Neuronal stem cell (in vitro differentiated cells): ENCODE measurements around the gene LEMD3.

Experiments used
- DNase-seq: peaks from one replicate; pipeline ENCODE4 v3.0.0-alpha.2; 2013; ENCODE audit warnings: low spot score
- H2AFZ ChIP-seq: one replicate; pipeline ENCODE4 v1.6.1; 2013; ENCODE audit warnings: mild to moderate bottlenecking, low read length, inconsistent platforms
- H2AK5ac ChIP-seq: 2 replicates; pipeline ENCODE4 v1.6.1; 2013; ENCODE audit warnings: low read depth, mild to moderate bottlenecking, inconsistent platforms, low read length, moderate library complexity, mixed read lengths
- H2BK120ac ChIP-seq: 2 replicates; pipeline ENCODE4 v1.6.1; 2013; ENCODE audit warnings: low read depth, mild to moderate bottlenecking, inconsistent platforms, low read length, moderate library complexity, mixed read lengths
- H2BK12ac ChIP-seq: one replicate; pipeline ENCODE4 v1.6.1; 2013; ENCODE audit warnings: low read length, inconsistent platforms
- H2BK15ac ChIP-seq: 2 replicates; pipeline ENCODE4 v1.6.1; 2013; ENCODE audit warnings: mild to moderate bottlenecking, low read length, inconsistent platforms, mixed read lengths
- H2BK5ac ChIP-seq: one replicate; pipeline ENCODE4 v1.6.1; 2013; ENCODE audit warnings: inconsistent platforms, mild to moderate bottlenecking, low read length, moderate library complexity
- H3K14ac ChIP-seq: one replicate; pipeline ENCODE4 v1.6.1; 2013; ENCODE audit warnings: low read length, inconsistent platforms
- H3K18ac ChIP-seq: 2 replicates; pipeline ENCODE4 v1.6.1; 2013; ENCODE audit warnings: low read length, inconsistent platforms
- H3K23ac ChIP-seq: 2 replicates; pipeline ENCODE4 v1.6.1; 2013; ENCODE audit warnings: low read depth, mild to moderate bottlenecking, mixed read lengths, low read length, inconsistent platforms; ENCODE audit not compliant: poor library complexity
- H3K27ac ChIP-seq: replicated peaks from 3 replicates; pipeline ENCODE4 v1.5.1; 2013; ENCODE audit warnings: low read length, inconsistent platforms
- H3K27me3 ChIP-seq, 3 experiments: 2 replicates each; pipeline ENCODE4 v1.6.1; 2013; ENCODE audit warnings: low read length in 3 of 3, mild to moderate bottlenecking in 2 of 3, inconsistent platforms in 1 of 3, low read depth in 1 of 3, mixed read lengths in 1 of 3, moderate library complexity in 1 of 3; ENCODE audit not compliant: control insufficient read depth in 3 of 3, insufficient read depth in 3 of 3
- H3K36me3 ChIP-seq, 2 donors: replicated peaks in 1 of 2; 2 replicates each; pipeline ENCODE4 v1.6.1; 2013; ENCODE audit warnings: low read length in 2 of 2; ENCODE audit not compliant: control insufficient read depth in 2 of 2, insufficient read depth in 2 of 2
- H3K4ac ChIP-seq: 2 replicates; pipeline ENCODE4 v1.6.1; 2013; ENCODE audit warnings: inconsistent platforms, mild to moderate bottlenecking, low read length, moderate library complexity
- H3K4me1 ChIP-seq, 2 donors: 1 replicate in 1 of 2; 2 replicates in 1 of 2; pipeline ENCODE4 v1.6.1; 2013; ENCODE audit warnings: low read length in 2 of 2, low read depth in 1 of 2; ENCODE audit not compliant: control insufficient read depth in 2 of 2, insufficient read depth in 1 of 2
- H3K4me2 ChIP-seq: one replicate; pipeline ENCODE4 v1.6.1; 2013; ENCODE audit warnings: mild to moderate bottlenecking, low read length, inconsistent platforms; ENCODE audit not compliant: insufficient read depth, poor library complexity, severe bottlenecking
- H3K4me3 ChIP-seq, 2 donors: 2 replicates each; pipeline ENCODE4 v1.5.1; 2013; ENCODE audit warnings: low read length in 2 of 2, mild to moderate bottlenecking in 2 of 2, inconsistent platforms in 1 of 2, moderate library complexity in 1 of 2
- H3K79me1 ChIP-seq: one replicate; pipeline ENCODE4 v1.6.1; 2013; ENCODE audit warnings: low read depth, mild to moderate bottlenecking, inconsistent platforms, low read length, moderate library complexity
- H3K9ac ChIP-seq: one replicate; pipeline ENCODE4 v1.6.1; 2013; ENCODE audit warnings: mild to moderate bottlenecking, low read depth, low read length, inconsistent platforms; ENCODE audit not compliant: poor library complexity
- H3K9me3 ChIP-seq, 2 donors: replicated peaks in 1 of 2; 2 replicates each; pipeline versions ENCODE3 to v1.6.1; 2013; ENCODE audit warnings: low read length in 2 of 2, mild to moderate bottlenecking in 2 of 2, inconsistent platforms in 1 of 2, low read depth in 1 of 2, mixed read lengths in 1 of 2, moderate library complexity in 1 of 2; ENCODE audit not compliant: control insufficient read depth in 2 of 2, insufficient read depth in 1 of 2
- H4K8ac ChIP-seq: one replicate; pipeline ENCODE4 v1.6.1; 2013; ENCODE audit warnings: low read depth, mild to moderate bottlenecking, inconsistent platforms, low read length, moderate library complexity
- H4K91ac ChIP-seq: one replicate; pipeline ENCODE4 v1.6.1; 2013; ENCODE audit warnings: low read length, low read depth, mild to moderate bottlenecking, inconsistent platforms; ENCODE audit not compliant: poor library complexity
- WGBS, 2 donors: extraction: QIAGEN DNeasy Blood & Tissue Kit; methylation state at CpG; one replicate each; pipeline ENCODE4 v1.1.7; 2013; ENCODE audit warnings: missing lambda C conversion rate in 2 of 2, mixed read lengths in 1 of 2; ENCODE audit not compliant: insufficient read length in 2 of 2, insufficient replicate concordance in 1 of 2; ENCODE audit errors: extremely low coverage in 2 of 2; 5-methylcytosine and 5-hydroxymethylcytosine counted together

The LEMD3 gene

DNA sequence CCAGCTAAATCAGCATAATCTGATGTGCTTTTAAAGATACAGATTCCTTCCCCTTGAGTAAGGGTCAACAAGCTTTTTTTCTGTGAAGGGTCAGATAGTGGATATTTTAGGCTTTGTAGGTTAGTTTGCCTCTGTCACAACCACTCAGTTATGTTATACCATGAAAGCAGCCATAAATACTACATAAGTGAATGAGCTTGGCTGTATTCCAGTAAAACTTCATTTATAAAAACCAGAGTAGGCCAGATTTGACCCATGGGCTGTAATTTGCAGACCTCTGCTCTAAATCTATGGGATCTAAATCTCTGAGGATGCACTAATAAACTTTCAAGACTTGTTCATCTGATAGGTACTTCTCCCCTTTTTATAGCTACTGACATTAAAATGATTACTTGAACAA lies 47.7 kb downstream of the LEMD3 start:
- Histone ChIP-seq H4K91ac (no peak overlapping the region), H3K4ac (no peak overlapping the region)

DNA sequence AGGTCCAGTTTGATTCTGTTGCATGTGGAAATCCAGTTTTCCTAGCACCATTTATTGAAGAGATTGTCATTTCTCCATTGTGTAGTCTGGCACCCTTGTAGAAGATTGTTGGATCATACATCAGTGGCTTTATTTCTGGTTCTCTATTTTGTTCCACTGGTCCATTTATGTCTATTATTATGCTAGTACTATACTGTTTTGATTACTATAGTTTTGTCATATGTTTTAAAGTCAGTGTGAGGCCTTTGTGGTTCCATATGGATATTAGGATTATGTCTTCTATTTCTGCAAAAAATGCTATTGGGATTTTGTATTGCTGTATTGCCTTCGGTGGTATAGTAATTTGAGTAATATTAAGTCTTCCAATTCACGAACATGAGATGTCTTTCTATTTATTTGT lies 51.4 kb downstream of the LEMD3 start:
- Histone ChIP-seq H3K27me3 (no peaks in the 10 kb centered on the region), H2BK5ac (no peak overlapping the region), H2BK15ac (no peak overlapping the region), H3K36me3 (peaks cover 0 to 55% of the 10 kb centered on the region in 2 donors), H4K8ac (no peak overlapping the region), H2AFZ (no peak overlapping the region), H3K4me1 (no peaks in the 10 kb centered on the region), H3K4me3 (no peak overlapping the region), H3K14ac (no peak overlapping the region), H3K4me2 (no peak overlapping the region), H3K27ac (no peak overlapping the region), H2AK5ac (no peak overlapping the region), H3K18ac (no peak overlapping the region), H3K4ac (no peak overlapping the region), H3K9ac (no peak overlapping the region), H2BK12ac (no peak overlapping the region), H3K23ac (no peak overlapping the region), H3K9me3 (peaks cover 2 to 50% of the 10 kb centered on the region in 2 donors), H4K91ac (no peak overlapping the region), H2BK120ac (no peak overlapping the region), H3K79me1 (no peaks in the 10 kb centered on the region)
- no peak for DNase-seq
- no CpG with 5 or more reads among the region's 2 CpGs for WGBS, 2 donors

More for the DNA sequence above, 47.7 kb downstream of the LEMD3 start:
- H3K18ac ChIP-seq, result no peak overlapping the region
- H3K36me3 ChIP-seq, result peaks cover 0 to 71% of the 10 kb centered on the region in 2 donors
- no peak overlapping the region for H3K4me2 ChIP-seq
- no peak for DNase-seq
- no peak overlapping the region for H3K14ac ChIP-seq
- no peaks in the 10 kb centered on the region for H3K4me1 ChIP-seq
- no peak overlapping the region for H2BK120ac ChIP-seq
- no peak overlapping the region for H2BK15ac ChIP-seq
- no peaks in the 10 kb centered on the region for H3K27me3 ChIP-seq
- H2AK5ac ChIP-seq, result no peak overlapping the region
- H3K4me3 ChIP-seq, result no peak overlapping the region
- H2AFZ ChIP-seq, result no peak overlapping the region
- H2BK5ac ChIP-seq, result no peak overlapping the region
- no peak overlapping the region for H4K8ac ChIP-seq
- H3K9me3 ChIP-seq, result peaks cover 0 to 24% of the 10 kb centered on the region in 2 donors
- no peak overlapping the region for H3K23ac ChIP-seq
- no peak overlapping the region for H3K27ac ChIP-seq
- H3K9ac ChIP-seq, result no peak overlapping the region
- H3K79me1 ChIP-seq, result no peaks in the 10 kb centered on the region
- H2BK12ac ChIP-seq, result no peak overlapping the region

DNA sequence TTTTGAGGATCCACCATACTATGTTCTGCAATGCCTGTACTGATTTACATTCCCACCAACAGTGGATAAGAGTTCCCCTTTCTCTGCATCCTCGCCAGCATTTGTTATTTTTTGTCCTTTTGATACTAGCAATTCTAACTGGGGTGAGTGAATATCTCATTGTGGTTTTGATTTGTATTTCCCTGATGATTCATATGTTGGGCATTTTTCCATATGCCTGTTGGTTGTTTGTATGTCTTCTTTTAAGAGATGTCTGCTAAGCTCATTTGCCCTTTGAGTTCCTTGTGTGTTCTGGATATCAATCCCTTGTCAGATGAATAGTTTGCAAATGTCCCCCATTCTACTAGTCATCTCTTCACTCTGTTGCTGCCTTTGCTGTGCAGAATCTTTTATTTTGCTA lies 60.1 kb downstream of the LEMD3 start:
- H4K91ac ChIP-seq, result no peak overlapping the region
- H3K4me3 ChIP-seq, result no peak overlapping the region
- peaks cover under 1 to 31% of the 10 kb centered on the region in 2 donors for H3K9me3 ChIP-seq
- H2AFZ ChIP-seq, result no peak overlapping the region
- H3K79me1 ChIP-seq, result no peaks in the 10 kb centered on the region
- peaks cover 0 to 22% of the 10 kb centered on the region in 2 donors for H3K36me3 ChIP-seq
- WGBS, 2 donors, result no CpG with 5 or more reads among the region's 1 CpG
- no peak overlapping the region for H2BK120ac ChIP-seq
- no peak overlapping the region for H2BK12ac ChIP-seq
- H3K27me3 ChIP-seq, result no peaks in the 10 kb centered on the region
- H2BK15ac ChIP-seq, result no peak overlapping the region
- H3K23ac ChIP-seq, result no peak overlapping the region
- no peak overlapping the region for H3K9ac ChIP-seq
- H3K18ac ChIP-seq, result no peak overlapping the region
- H3K4me1 ChIP-seq, result no peaks in the 10 kb centered on the region
- H4K8ac ChIP-seq, result no peak overlapping the region
- no peak overlapping the region for H2BK5ac ChIP-seq
- H3K14ac ChIP-seq, result no peak overlapping the region
- no peak overlapping the region for H3K4ac ChIP-seq
- no peak overlapping the region for H3K4me2 ChIP-seq
- no peak overlapping the region for H2AK5ac ChIP-seq
- H3K27ac ChIP-seq, result no peak overlapping the region
- DNase-seq, result no peak

DNA sequence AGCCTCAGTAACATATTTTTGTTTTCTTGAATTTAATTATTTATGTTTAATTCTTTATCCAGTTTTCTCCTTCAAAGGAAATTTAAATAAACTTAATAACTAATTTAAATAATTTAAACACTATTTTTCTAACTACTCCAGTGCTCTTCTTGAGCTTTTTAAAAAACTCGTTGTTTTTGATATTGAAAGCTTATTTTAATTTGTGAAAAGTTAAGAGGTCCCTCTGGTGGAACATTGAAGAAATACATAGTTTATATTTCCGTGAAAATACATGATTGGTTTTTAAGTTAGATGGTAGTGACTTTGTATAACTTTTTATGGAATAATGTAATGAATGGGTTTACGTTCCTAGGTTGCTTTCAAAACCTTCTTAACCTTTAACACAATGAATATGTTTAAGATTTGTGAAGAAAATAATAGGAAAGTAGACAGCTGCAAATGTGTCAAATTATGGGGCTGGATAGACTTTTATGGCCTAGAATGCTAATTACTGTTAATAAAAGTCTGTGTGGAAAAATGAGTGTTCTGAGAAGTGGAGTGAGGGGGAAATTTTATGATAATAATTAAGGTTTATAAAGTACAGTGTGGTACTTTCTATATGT lies 63.2 kb downstream of the LEMD3 start:
- Histone ChIP-seq H2BK15ac (no peak overlapping the region), H3K27me3 (no peaks in the 10 kb centered on the region), H2BK5ac (no peak overlapping the region), H3K4me1 (no peaks in the 10 kb centered on the region), H3K4ac (no peak overlapping the region), H2BK12ac (no peak overlapping the region), H4K8ac (no peak overlapping the region), H3K9me3 (peaks cover 0 to 27% of the 10 kb centered on the region in 2 donors), H3K4me3 (no peak overlapping the region), H2AK5ac (no peak overlapping the region), H2AFZ (no peak overlapping the region), H3K79me1 (no peaks in the 10 kb centered on the region), H2BK120ac (no peak overlapping the region), H4K91ac (no peak overlapping the region), H3K23ac (no peak overlapping the region), H3K27ac (no peak overlapping the region), H3K18ac (no peak overlapping the region), H3K9ac (no peak overlapping the region), H3K4me2 (no peak overlapping the region), H3K36me3 (peaks cover 0 to 16% of the 10 kb centered on the region in 2 donors), H3K14ac (no peak overlapping the region)
- DNase-seq, result no peak
- no CpG with 5 or more reads among the region's 3 CpGs for WGBS, 2 donors
